Smooth muscle cell (in vitro differentiated cells): ENCODE results near the gene SHLD1. TPM values are rescaled to one million over a fixed set of nuclear protein-coding genes. Genes with fewer than 3 reads are reported as not detected.
A peak's percentile ranks its signal among the peaks of the same experiment; 100 is the strongest.
"Not testable (repeated sequence)": the region's sequence is repeated elsewhere in the genome, so short reads cannot be mapped to it uniquely, and the experiment has no call there.

ENCODE experiments used
- DNase-seq: peaks from one replicate; lab custom pipeline; 2025; ENCODE audit not compliant: unreplicated experiment; lab: John Stamatoyannopoulos, UW
- H2AFZ ChIP-seq: fragments of 200-600 bp; sonication (generic); 2 replicates; pipeline ENCODE4 v1.6.0; 2016; ENCODE audit warnings: antibody characterized with exemption, low read depth, mild to moderate bottlenecking
- H3F3A ChIP-seq: fragments of 200-600 bp; sonication (generic); 2 replicates; pipeline ENCODE4 v1.6.0; 2017; ENCODE audit warnings: antibody characterized with exemption, low read depth
- H3K27ac ChIP-seq: fragments of 200-600 bp; sonication (generic); 2 replicates; pipeline ENCODE4 v1.5.1; 2016; ENCODE audit warnings: low read depth, mild to moderate bottlenecking
- H3K27me3 ChIP-seq: fragments of 200-600 bp; sonication (generic); 2 replicates; pipeline ENCODE4 v1.6.1; 2016; ENCODE audit warnings: low read depth, mild to moderate bottlenecking
- H3K36me3 ChIP-seq: fragments of 200-600 bp; sonication (generic); 2 replicates; pipeline ENCODE4 v1.5.1; 2016; ENCODE audit warnings: low read depth
- H3K4me1 ChIP-seq: fragments of 200-600 bp; sonication (generic); 2 replicates; pipeline ENCODE4 v1.5.1; 2016; ENCODE audit warnings: low read depth
- H3K4me2 ChIP-seq: fragments of 200-600 bp; sonication (generic); 2 replicates; pipeline ENCODE4 v1.6.0; 2016; ENCODE audit warnings: mild to moderate bottlenecking
- H3K4me3 ChIP-seq: fragments of 200-600 bp; sonication (generic); 2 replicates; pipeline ENCODE4 v1.5.1; 2016; ENCODE audit warnings: mild to moderate bottlenecking
- H3K79me2 ChIP-seq: fragments of 200-600 bp; sonication (generic); 2 replicates; pipeline ENCODE4 v1.6.0; 2016; ENCODE audit warnings: low read depth, mild to moderate bottlenecking
- H3K9ac ChIP-seq: fragments of 200-600 bp; sonication (generic); 2 replicates; pipeline ENCODE4 v1.6.0; 2016; ENCODE audit warnings: low read depth
- H3K9me3 ChIP-seq: fragments of 200-600 bp; sonication (generic); replicated peaks from 2 replicates; pipeline ENCODE4 v1.5.1; 2016; ENCODE audit warnings: low read depth
- H4K20me1 ChIP-seq: fragments of 200-600 bp; sonication (generic); 2 replicates; pipeline ENCODE4 v1.6.0; 2016; ENCODE audit warnings: low read depth
- CTCF ChIP-seq: fragments of 200-600 bp; sonication (generic); IDR thresholded peaks from 2 replicates; pipeline ENCODE4 v1.5.1; 2017; ENCODE audit warnings: borderline replicate concordance, mild to moderate bottlenecking, antibody characterized with exemption; ENCODE audit not compliant: insufficient read depth, poor library complexity, severe bottlenecking
- WGBS: methylation state at CpG from one replicate; pipeline ENCODE4 v1.1.7; 2016; ENCODE audit warnings: low lambda C conversion rate; 5-methylcytosine and 5-hydroxymethylcytosine counted together
- polyA plus RNA-seq: library from polyadenylated mRNA; unstranded; fragments of >200 nt; fragmentation: Nextera tagmentation; extraction: Ambion mirVana; gene quantifications from 2 replicates; pipeline ENCODE4 v1.2.1, GENCODE V29; 2016
- total RNA-seq: library from RNA; depleted of rRNA; stranded (reverse); fragments of >200 nt; gene quantifications from 2 replicates; pipeline ENCODE4 v1.2.3, GENCODE V29; 2014

SHLD1 gene
- total and polyA plus RNA-seq, 2 experiments from 2014 or later = 3.3 to 3.7 TPM

GRCh38 chr20:5719861-5720403 lies 30.3 kb upstream of the SHLD1 start:
- H3K27ac ChIP-seq = no peak overlapping the region
- no peak overlapping the region for H3K4me3 ChIP-seq
- no peaks in the 10 kb centered on the region for H3K4me1 ChIP-seq
- H3K79me2 ChIP-seq = no peaks in the 10 kb centered on the region
- no peak overlapping the region for H3K9ac ChIP-seq
- no peaks in the 10 kb centered on the region for H4K20me1 ChIP-seq
- DNase-seq = no peak
- H3K4me2 ChIP-seq = peak overlapping the region; percentile 35
- no peaks in the 10 kb centered on the region for H3K36me3 ChIP-seq
- H3K27me3 ChIP-seq = no peaks in the 10 kb centered on the region
- WGBS = 60% methylated on average over 6 of the region's 6 CpGs
- no peak for TF ChIP-seq CTCF
- no peaks in the 10 kb centered on the region for H3F3A ChIP-seq
- no peaks in the 10 kb centered on the region for H3K9me3 ChIP-seq
- H2AFZ ChIP-seq = no peak overlapping the region

GRCh38 chr20:5720696-5721095 lies 29.5 kb upstream of the SHLD1 start:
- Histone ChIP-seq H3K36me3 (no peaks in the 10 kb centered on the region), H2AFZ (no peak overlapping the region), H3K27me3 (no peaks in the 10 kb centered on the region), H4K20me1 (no peaks in the 10 kb centered on the region), H3K9me3 (no peaks in the 10 kb centered on the region), H3K4me2 (no peak overlapping the region), H3K79me2 (no peaks in the 10 kb centered on the region), H3K4me1 (no peaks in the 10 kb centered on the region), H3K4me3 (no peak overlapping the region), H3F3A (no peaks in the 10 kb centered on the region), H3K27ac (no peak overlapping the region), H3K9ac (no peak overlapping the region)
- TF ChIP-seq CTCF = no peak
- WGBS = 39% methylated on average over 5 of the region's 5 CpGs
- no peak for DNase-seq

GRCh38 chr20:5721356-5721755 lies 28.8 kb upstream of the SHLD1 start:
- not testable (repeated sequence) for H2AFZ ChIP-seq, H3K9me3 ChIP-seq

GRCh38 chr20:5722927-5723326 lies 27.3 kb upstream of the SHLD1 start:
- 91% methylated on average over 9 of the region's 9 CpGs for WGBS
- Histone ChIP-seq H3K27me3 (no peaks in the 10 kb centered on the region), H2AFZ (no peak overlapping the region), H3K4me1 (no peaks in the 10 kb centered on the region), H4K20me1 (no peaks in the 10 kb centered on the region), H3K79me2 (no peaks in the 10 kb centered on the region), H3K9me3 (no peaks in the 10 kb centered on the region), H3K9ac (no peak overlapping the region), H3K4me2 (no peak overlapping the region), H3K27ac (no peak overlapping the region), H3F3A (no peaks in the 10 kb centered on the region), H3K4me3 (no peak overlapping the region), H3K36me3 (no peaks in the 10 kb centered on the region)
- DNase-seq = no peak
- TF ChIP-seq CTCF = no peak

More at GRCh38 chr20:5721356-5721755, 28.8 kb upstream of the SHLD1 start:
- H3K79me2 ChIP-seq, H3K27me3 ChIP-seq, H4K20me1 ChIP-seq, H3K36me3 ChIP-seq, H3F3A ChIP-seq, H3K4me3 ChIP-seq, DNase-seq, H3K4me2 ChIP-seq, H3K27ac ChIP-seq, H3K9ac ChIP-seq, H3K4me1 ChIP-seq: not testable (repeated sequence)
- WGBS = 95% methylated on average over 6 of the region's 6 CpGs

- H3K36me3 ChIP-seq, H3K4me3 ChIP-seq, H3K27me3 ChIP-seq, H3K9ac ChIP-seq, H3F3A ChIP-seq, H4K20me1 ChIP-seq, H3K79me2 ChIP-seq, H3K9me3 ChIP-seq, H3K27ac ChIP-seq, DNase-seq, H3K4me2 ChIP-seq, H2AFZ ChIP-seq, H3K4me1 ChIP-seq: not testable (repeated sequence)
- WGBS = 87% methylated on average over 3 of the region's 3 CpGs
Measured at GRCh38 chr20:5725183-5725463, 25.1 kb upstream of the SHLD1 start.
